ENCODE results near the gene LRP11. TPM values are rescaled to one million over a fixed set of nuclear protein-coding genes. Genes with fewer than 3 reads are reported as not detected.

Gene LRP11
- polyA plus RNA-seq, 4 donors, result 2.2 to 32.1 (median 19.7) TPM; not detected in 1

- H3K36me3 ChIP-seq (ENCODE audit: control insufficient read depth in 3 of 3, insufficient read depth in 2 of 3, low read depth in 1 of 3, low read length in 3 of 3), result no peaks in the 10 kb centered on the region
- no peak overlapping the region for H3K27ac ChIP-seq (ENCODE audit: low read depth in 1 of 3, low read length in 2 of 3)
- DNase-seq (no peak), FAIRE-seq (no peak)
- 38 to 47% (median 43%) methylated on average over 11 of the region's 11 CpGs for WGBS, 3 donors
- peaks cover 0 to 22% (median 0%) of the 10 kb centered on the region in 3 donors for H3K4me1 ChIP-seq (ENCODE audit: control insufficient read depth in 3 of 3, insufficient read depth in 2 of 3, low read depth in 1 of 3, low read length in 2 of 3)
- H3K27me3 ChIP-seq (ENCODE audit: control insufficient read depth in 3 of 3, insufficient read depth in 3 of 3, low read length in 3 of 3), result no peaks in the 10 kb centered on the region
- H3K4me3 ChIP-seq (ENCODE audit: low read depth in 1 of 3, low read length in 3 of 3), result no peak overlapping the region
- H3K9me3 ChIP-seq (ENCODE audit: control insufficient read depth in 2 of 2, insufficient read depth in 1 of 2, low read depth in 1 of 2, low read length in 1 of 2), result no peaks in the 10 kb centered on the region
Observed at GRCh38 chr6:149884215-149884614, 20.1 kb upstream of the LRP11 start.

- no peak overlapping the region for H3K4me3 ChIP-seq (ENCODE audit: low read depth in 1 of 3, low read length in 3 of 3)
- H3K36me3 ChIP-seq (ENCODE audit: control insufficient read depth in 3 of 3, insufficient read depth in 2 of 3, low read depth in 1 of 3, low read length in 3 of 3), result no peaks in the 10 kb centered on the region
- FAIRE-seq (no peak), DNase-seq (no peak)
- H3K4me1 ChIP-seq (ENCODE audit: control insufficient read depth in 3 of 3, insufficient read depth in 2 of 3, low read depth in 1 of 3, low read length in 2 of 3), result no peaks in the 10 kb centered on the region
- no peaks in the 10 kb centered on the region for H3K9me3 ChIP-seq (ENCODE audit: control insufficient read depth in 2 of 2, insufficient read depth in 1 of 2, low read depth in 1 of 2, low read length in 1 of 2)
- no peak overlapping the region for H3K27ac ChIP-seq (ENCODE audit: low read depth in 1 of 3, low read length in 2 of 3)
- no peaks in the 10 kb centered on the region for H3K27me3 ChIP-seq (ENCODE audit: control insufficient read depth in 3 of 3, insufficient read depth in 3 of 3, low read length in 3 of 3)
- 85 to 98% (median 87%) methylated on average over 2 of the region's 2 CpGs for WGBS, 3 donors
Observed at GRCh38 chr6:149881860-149882259, 17.7 kb upstream of the LRP11 start.

- DNase-seq (no peak), FAIRE-seq (no peak)
- no peak overlapping the region for H3K27ac ChIP-seq (ENCODE audit: low read depth in 1 of 3, low read length in 2 of 3)
- WGBS, 3 donors, result 78 to 91% (median 85%) methylated on average over 10 of the region's 10 CpGs
- no peak overlapping the region for H3K4me3 ChIP-seq (ENCODE audit: low read depth in 1 of 3, low read length in 3 of 3)
- H3K27me3 ChIP-seq (ENCODE audit: control insufficient read depth in 3 of 3, insufficient read depth in 3 of 3, low read length in 3 of 3), result no peaks in the 10 kb centered on the region
- no peaks in the 10 kb centered on the region for H3K36me3 ChIP-seq (ENCODE audit: control insufficient read depth in 3 of 3, insufficient read depth in 2 of 3, low read depth in 1 of 3, low read length in 3 of 3)
- no peaks in the 10 kb centered on the region for H3K4me1 ChIP-seq (ENCODE audit: control insufficient read depth in 3 of 3, insufficient read depth in 2 of 3, low read depth in 1 of 3, low read length in 2 of 3)
- no peaks in the 10 kb centered on the region for H3K9me3 ChIP-seq (ENCODE audit: control insufficient read depth in 2 of 2, insufficient read depth in 1 of 2, low read depth in 1 of 2, low read length in 1 of 2)
Observed at GRCh38 chr6:149881066-149881766, 17.1 kb upstream of the LRP11 start.

GRCh38 chr6:149877659-149878058 lies 13.5 kb upstream of the LRP11 start:
- no peaks in the 10 kb centered on the region for H3K36me3 ChIP-seq (ENCODE audit: control insufficient read depth in 3 of 3, insufficient read depth in 2 of 3, low read depth in 1 of 3, low read length in 3 of 3)
- WGBS, 3 donors, result 77 to 93% (median 88%) methylated on average over 1 of the region's 1 CpG
- no peak for FAIRE-seq
- H3K4me3 ChIP-seq (ENCODE audit: low read depth in 1 of 3, low read length in 3 of 3), result no peak overlapping the region
- H3K27ac ChIP-seq (ENCODE audit: low read depth in 1 of 3, low read length in 2 of 3), result no peak overlapping the region
- DNase-seq, result no peak
- no peaks in the 10 kb centered on the region for H3K4me1 ChIP-seq (ENCODE audit: control insufficient read depth in 3 of 3, insufficient read depth in 2 of 3, low read depth in 1 of 3, low read length in 2 of 3)
- H3K9me3 ChIP-seq (ENCODE audit: control insufficient read depth in 2 of 2, insufficient read depth in 1 of 2, low read depth in 1 of 2, low read length in 1 of 2), result no peaks in the 10 kb centered on the region
- no peaks in the 10 kb centered on the region for H3K27me3 ChIP-seq (ENCODE audit: control insufficient read depth in 3 of 3, insufficient read depth in 3 of 3, low read length in 3 of 3)

GRCh38 chr6:149876241-149876933 lies 12.2 kb upstream of the LRP11 start:
- H3K9me3 ChIP-seq (ENCODE audit: control insufficient read depth in 2 of 2, insufficient read depth in 1 of 2, low read depth in 1 of 2, low read length in 1 of 2), result no peaks in the 10 kb centered on the region
- H3K27me3 ChIP-seq (ENCODE audit: control insufficient read depth in 3 of 3, insufficient read depth in 3 of 3, low read length in 3 of 3), result no peaks in the 10 kb centered on the region
- H3K36me3 ChIP-seq (ENCODE audit: control insufficient read depth in 3 of 3, insufficient read depth in 2 of 3, low read depth in 1 of 3, low read length in 3 of 3), result no peaks in the 10 kb centered on the region
- FAIRE-seq, result no peak
- no peak overlapping the region for H3K4me3 ChIP-seq (ENCODE audit: low read depth in 1 of 3, low read length in 3 of 3)
- no peak overlapping the region for H3K27ac ChIP-seq (ENCODE audit: low read depth in 1 of 3, low read length in 2 of 3)
- DNase-seq, result no peak
- H3K4me1 ChIP-seq (ENCODE audit: control insufficient read depth in 3 of 3, insufficient read depth in 2 of 3, low read depth in 1 of 3, low read length in 2 of 3), result no peaks in the 10 kb centered on the region
- 78 to 86% (median 78%) methylated on average over 3 of the region's 3 CpGs for WGBS, 3 donors

GRCh38 chr6:149872233-149872632 lies 8.1 kb upstream of the LRP11 start:
- 46 to 100% (median 73%) methylated on average over 1 of the region's 1 CpG for WGBS, 3 donors
- Histone ChIP-seq H3K9me3 (ENCODE audit: control insufficient read depth in 2 of 2, insufficient read depth in 1 of 2, low read depth in 1 of 2, low read length in 1 of 2) (no peaks in the 10 kb centered on the region), H3K4me1 (ENCODE audit: control insufficient read depth in 3 of 3, insufficient read depth in 2 of 3, low read depth in 1 of 3, low read length in 2 of 3) (no peaks in the 10 kb centered on the region), H3K36me3 (ENCODE audit: control insufficient read depth in 3 of 3, insufficient read depth in 2 of 3, low read depth in 1 of 3, low read length in 3 of 3) (no peaks in the 10 kb centered on the region), H3K27ac (ENCODE audit: low read depth in 1 of 3, low read length in 2 of 3) (no peak overlapping the region), H3K27me3 (ENCODE audit: control insufficient read depth in 3 of 3, insufficient read depth in 3 of 3, low read length in 3 of 3) (no peaks in the 10 kb centered on the region), H3K4me3 (ENCODE audit: low read depth in 1 of 3, low read length in 3 of 3) (no peak overlapping the region)
- no peak for FAIRE-seq
- DNase-seq, result no peak

- H3K27me3 ChIP-seq (ENCODE audit: control insufficient read depth in 3 of 3, insufficient read depth in 3 of 3, low read length in 3 of 3), result no peaks in the 10 kb centered on the region
- H3K4me3 ChIP-seq (ENCODE audit: low read depth in 1 of 3, low read length in 3 of 3), result no peak overlapping the region
- no peaks in the 10 kb centered on the region for H3K36me3 ChIP-seq (ENCODE audit: control insufficient read depth in 3 of 3, insufficient read depth in 2 of 3, low read depth in 1 of 3, low read length in 3 of 3)
- H3K4me1 ChIP-seq (ENCODE audit: control insufficient read depth in 3 of 3, insufficient read depth in 2 of 3, low read depth in 1 of 3, low read length in 2 of 3), result no peaks in the 10 kb centered on the region
- H3K9me3 ChIP-seq (ENCODE audit: control insufficient read depth in 2 of 2, insufficient read depth in 1 of 2, low read depth in 1 of 2, low read length in 1 of 2), result no peaks in the 10 kb centered on the region
- FAIRE-seq, result no peak
- no peak overlapping the region for H3K27ac ChIP-seq (ENCODE audit: low read depth in 1 of 3, low read length in 2 of 3)
- DNase-seq, result no peak
- WGBS, 3 donors, result 67 to 78% (median 69%) methylated on average over 2 of the region's 2 CpGs
Observed at GRCh38 chr6:149871182-149871581, 7.0 kb upstream of the LRP11 start.

GRCh38 chr6:149869275-149869892 lies 5.2 kb upstream of the LRP11 start:
- peaks cover 0 to 5% (median 0%) of the 10 kb centered on the region in 3 donors for H3K4me1 ChIP-seq (ENCODE audit: control insufficient read depth in 3 of 3, insufficient read depth in 2 of 3, low read depth in 1 of 3, low read length in 2 of 3)
- DNase-seq (no peak), FAIRE-seq (no peak)
- H3K9me3 ChIP-seq (ENCODE audit: control insufficient read depth in 2 of 2, insufficient read depth in 1 of 2, low read depth in 1 of 2, low read length in 1 of 2), result no peaks in the 10 kb centered on the region
- no peaks in the 10 kb centered on the region for H3K36me3 ChIP-seq (ENCODE audit: control insufficient read depth in 3 of 3, insufficient read depth in 2 of 3, low read depth in 1 of 3, low read length in 3 of 3)
- no peak overlapping the region for H3K4me3 ChIP-seq (ENCODE audit: low read depth in 1 of 3, low read length in 3 of 3)
- H3K27ac ChIP-seq (ENCODE audit: low read depth in 1 of 3, low read length in 2 of 3), result no peak overlapping the region
- no peaks in the 10 kb centered on the region for H3K27me3 ChIP-seq (ENCODE audit: control insufficient read depth in 3 of 3, insufficient read depth in 3 of 3, low read length in 3 of 3)
- 72 to 82% (median 81%) methylated on average over 10 of the region's 10 CpGs for WGBS, 3 donors

Measured in small intestine (tissue), 7 donors.